GM21528 (cell line): ENCODE data around the gene PLXNA2.

Experiments used
- ATAC-seq: cut with Tn5 transposase; IDR thresholded peaks from one replicate; pipeline ENCODE4 v1.9.1; 2021; ENCODE audit warnings: mild to moderate bottlenecking, moderate library complexity; ENCODE audit not compliant: unreplicated experiment, low FRiP score

The PLXNA2 gene

DNA sequence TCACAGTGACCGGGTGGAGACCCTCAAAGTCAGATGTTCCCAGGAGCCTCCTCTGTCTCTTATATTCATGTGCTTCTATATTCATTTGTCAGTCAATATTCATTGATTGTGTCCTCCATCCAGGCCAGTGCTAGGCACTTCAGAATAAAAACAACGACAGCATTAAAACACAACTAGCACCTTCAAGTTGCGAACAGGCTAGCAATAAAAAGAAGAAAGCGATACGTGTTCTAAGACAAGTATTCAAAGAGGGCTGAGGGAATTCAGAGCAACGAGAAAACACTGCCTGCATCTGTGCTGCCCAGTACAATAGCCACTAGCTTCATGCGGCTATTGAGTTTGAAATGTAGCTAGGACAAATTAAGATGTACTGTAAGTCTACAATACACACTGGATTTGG is 138.0 kb downstream of the PLXNA2 start:
- no peak for ATAC-seq

DNA sequence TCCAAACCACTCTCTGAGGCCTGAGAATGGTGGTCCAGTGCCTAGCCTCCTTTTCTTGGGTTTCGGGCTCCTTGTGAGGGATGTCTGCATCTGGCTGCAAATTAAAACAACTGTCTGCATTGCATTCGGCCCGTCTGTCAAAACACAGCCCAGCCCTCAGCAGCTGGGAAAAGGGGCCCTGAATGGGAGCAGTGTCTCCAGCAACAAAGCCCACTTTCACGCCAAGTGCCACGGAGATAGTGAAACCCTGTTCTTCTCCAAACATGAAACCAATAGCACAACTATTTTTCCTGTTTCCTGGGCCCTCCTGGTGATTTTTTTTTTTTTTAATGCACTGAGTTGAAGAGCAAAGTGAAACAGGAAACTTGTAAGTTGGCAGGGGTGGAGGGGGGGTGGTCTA is 138.4 kb downstream of the PLXNA2 start:
- no peak for ATAC-seq

DNA sequence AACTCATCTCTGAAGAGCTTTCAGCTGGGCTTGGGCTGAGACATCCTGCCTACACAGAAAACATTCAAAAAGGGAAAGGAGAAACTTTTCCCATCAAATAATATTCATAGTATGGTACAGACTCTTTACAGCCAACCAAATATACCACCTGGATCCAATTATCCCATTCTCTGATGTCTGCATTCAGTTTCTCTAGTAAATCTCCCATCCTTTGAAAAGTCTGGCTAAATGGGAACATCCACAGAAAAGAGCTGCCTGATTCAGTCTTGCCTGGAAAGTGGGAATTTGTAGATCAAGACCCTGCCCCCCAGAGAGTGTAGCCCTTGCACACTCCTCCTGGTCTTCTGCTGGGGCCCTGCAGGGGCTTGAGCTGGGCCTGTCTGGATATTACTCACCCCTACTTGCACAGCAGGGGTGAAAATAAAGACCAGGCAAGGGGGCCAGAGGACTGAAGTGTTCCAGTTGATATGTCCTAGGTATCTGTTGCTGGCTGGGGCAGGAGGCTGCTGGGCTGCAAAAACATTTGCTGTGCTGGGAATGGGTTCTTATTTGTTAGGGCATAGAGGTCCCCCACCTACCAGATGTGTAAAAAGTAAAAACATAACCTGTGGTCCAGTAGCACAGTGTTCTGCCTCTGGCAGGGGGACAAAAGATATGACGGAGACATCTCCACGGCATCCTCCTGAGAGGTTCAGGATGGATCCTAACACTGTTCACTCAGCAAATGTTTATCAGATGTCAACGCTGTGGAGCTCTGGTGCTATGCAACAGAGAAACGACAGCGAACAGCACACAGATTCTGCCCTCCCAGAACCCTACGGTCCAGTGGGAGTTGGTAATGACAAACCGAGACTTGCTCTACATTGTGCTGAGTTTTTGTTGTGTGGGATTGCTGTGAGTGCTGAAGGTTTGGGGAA is 140.3 kb downstream of the PLXNA2 start:
- ATAC-seq = no peak

DNA sequence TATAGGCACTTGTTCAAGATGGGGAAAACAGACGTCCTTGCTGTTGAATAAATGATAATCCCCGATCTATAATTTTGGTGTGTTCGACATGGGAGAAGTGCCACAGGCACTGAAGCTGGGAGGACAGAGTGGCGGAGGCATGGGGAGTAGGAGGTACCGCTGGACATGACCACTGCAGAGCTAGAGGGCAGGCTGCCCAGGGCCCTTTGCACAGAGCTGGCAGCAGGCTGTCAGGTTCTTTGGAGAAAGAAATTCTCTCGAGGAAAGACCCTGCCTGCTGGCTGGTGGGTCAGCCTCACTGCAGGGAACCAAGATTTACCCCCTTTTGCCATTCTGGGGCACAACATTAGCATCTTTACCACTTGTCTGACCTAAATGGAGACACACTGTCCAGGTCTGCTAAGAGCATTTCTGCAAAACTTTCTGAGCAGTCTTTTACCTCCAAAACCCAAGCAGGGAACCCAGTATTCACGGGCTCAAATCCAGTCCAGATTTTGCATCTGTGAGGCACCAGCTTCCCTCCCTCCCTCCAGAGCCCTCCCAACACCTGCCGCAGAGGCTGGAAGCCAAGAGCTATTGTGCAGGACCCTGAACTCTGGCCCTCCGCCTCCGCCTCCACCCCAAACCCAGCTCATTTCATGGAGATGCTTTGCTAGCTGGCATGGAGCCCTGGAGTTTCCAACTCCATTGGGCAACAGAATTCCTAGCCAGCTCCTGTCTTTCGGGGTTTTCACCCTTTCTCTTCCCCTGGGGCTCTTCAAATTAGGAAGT is 142.3 kb downstream of the PLXNA2 start:
- no peak for ATAC-seq

DNA sequence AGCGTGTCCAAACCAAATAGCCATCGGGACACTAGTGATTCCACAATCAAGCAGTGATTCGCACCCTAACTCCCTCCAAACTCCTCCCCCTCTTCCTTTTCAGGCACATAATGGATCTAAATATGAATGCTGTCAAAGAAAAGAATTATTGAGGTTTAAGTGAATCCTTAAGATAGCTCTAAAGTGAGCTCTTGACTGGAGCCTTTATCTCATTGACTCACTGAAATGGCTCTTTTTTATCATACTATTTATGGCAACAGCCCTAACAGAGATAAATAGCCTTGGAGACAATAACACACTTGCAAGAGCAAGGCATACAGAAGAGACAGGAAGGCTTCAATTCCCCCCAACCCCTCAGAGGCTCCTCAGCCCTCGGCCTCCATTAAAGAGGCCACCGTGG is 143.3 kb downstream of the PLXNA2 start:
- no peak for ATAC-seq

DNA sequence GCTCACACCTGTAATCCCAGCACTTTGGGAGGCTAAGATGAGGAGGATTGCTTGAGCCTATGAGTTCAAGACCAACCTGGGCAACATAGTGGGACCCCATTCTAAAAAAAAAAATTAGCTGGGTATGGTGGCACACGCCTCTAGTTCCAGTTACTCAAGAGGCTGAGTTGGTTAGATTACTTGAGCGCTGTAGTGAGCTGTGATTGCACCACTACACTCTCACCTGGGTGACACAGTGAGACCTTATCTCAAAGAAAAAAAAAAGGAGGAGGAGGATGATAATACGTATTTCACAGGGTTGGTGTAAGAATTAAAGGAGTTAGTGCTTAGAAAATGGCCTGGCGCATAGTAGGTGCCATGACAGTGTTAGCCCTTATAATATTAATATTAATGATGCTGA is 144.1 kb downstream of the PLXNA2 start:
- ATAC-seq = no peak

DNA sequence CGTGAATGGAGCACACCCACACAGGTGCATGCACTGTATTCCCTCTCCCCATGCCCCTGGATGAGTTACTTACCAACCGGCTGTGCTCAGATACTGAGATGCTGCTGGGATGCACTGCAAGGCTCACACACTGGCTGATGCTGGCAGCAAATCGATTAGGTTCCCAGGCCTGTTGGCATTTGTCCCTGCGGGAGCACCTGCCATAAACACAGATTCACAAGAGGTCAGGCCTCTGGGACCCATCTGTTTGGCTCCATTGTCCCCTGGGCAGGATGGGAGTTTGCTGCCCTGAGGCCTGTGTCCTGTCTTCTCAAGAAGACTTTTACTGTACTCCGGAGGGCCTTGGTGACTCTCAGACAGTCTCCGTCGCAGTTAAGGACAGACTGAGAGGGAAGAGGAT is 145.4 kb downstream of the PLXNA2 start:
- no peak for ATAC-seq

DNA sequence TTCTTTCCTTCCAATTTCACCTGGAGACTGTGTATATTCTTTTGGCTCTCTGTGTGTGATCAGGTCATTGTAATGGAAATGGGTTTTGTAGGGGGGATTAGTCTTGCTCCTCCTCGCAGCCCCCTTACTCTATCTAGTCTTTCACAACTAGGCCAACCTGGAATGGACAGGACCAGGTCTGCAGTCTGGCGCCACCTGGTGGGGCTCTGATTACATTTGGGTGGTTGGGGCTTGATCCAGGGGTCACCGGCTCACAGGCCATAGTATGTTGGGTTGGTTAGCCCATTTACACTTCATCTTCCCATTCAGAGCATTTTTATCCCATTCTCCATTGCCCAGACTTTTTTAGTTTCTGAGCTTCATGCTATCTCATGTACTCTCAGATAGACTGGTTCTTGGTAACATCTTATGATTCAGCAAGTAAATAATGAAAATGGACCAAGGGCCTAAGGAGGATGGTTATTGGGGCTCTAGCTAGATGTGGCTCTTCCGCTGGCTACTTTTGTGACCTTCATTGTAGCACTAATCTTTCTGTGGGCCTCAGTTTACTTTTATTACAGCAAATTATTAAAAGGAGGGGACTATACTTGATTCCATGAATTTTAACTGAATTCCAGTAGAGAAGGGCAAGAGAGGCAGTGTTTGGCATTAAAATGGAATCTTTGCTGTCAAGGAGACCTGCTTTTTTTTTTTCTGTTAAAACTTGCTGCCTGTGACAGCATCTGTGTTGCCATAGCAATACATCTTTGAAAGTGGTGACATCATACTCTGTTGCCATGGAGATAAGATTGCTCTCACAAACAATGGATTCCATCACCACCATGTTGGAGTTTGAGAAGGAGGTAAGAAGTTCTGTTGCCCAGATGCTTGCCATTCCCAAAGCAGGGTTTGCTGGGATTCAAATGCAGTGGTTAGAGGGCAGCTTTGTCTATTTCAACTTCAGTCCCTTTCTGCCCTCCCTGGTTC is 150.1 kb downstream of the PLXNA2 start:
- no peak for ATAC-seq

DNA sequence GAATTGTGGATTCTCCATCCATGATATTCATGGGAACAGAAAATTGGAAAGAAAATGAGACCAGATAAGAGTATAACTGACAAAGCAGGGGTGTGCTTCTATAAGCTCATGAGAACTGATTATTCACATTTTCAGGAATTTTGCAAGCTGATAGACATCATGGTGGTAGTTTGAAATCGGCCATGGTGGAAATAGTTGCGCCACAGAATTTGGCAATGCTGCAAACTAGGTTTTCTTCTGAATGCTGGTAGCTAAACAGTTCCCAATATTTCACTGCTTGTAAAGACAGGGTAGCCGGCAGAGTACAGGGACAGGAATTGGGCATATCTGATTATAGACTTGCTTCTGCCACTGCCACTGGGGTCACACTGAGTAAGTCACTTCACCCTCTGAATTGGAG is 151.1 kb downstream of the PLXNA2 start:
- no peak for ATAC-seq

DNA sequence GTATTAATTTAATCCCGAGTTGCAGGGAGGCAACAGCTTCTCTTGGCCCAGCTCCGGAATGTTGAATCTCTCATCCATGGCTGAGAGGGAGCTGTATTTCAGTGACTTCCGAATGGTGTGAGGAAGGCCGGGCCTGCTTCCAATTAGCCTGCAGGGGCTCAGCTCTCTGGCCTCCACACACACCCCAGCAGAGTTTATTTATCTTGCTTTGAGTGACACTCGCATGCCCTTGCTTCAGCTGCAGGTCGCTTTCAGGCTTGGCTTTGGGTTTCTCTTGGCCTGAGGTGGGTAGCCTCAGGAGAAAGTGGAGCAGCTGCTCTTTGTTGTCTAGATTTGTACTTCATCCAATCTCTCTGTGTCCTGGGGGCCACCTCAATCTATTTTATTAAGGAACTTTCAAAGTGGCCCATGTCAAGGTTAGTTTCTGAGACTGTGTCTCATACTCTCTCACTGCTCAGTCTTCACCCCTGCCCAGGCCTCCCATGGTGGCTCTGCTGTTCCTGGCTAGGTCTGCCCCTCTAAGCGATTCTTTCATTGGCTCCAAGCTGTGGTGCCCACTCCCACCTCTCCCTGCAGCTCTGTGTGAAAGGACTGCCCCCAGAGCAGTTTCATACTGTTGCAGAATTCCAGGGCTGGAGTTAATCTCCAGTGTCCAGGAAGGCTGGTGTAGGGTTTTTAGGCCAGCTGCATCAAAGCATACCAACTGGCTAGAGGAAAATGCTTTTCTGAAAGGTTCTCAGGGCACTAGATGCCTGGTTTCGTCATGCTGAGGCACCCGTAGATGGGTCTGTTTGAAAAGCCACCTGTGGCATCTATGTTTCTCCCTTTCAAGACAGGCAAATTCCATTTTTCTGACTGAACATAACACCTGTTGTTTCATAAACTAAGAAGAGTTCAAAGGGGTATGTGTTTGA is 153.5 kb downstream of the PLXNA2 start:
- ATAC-seq = no peak

DNA sequence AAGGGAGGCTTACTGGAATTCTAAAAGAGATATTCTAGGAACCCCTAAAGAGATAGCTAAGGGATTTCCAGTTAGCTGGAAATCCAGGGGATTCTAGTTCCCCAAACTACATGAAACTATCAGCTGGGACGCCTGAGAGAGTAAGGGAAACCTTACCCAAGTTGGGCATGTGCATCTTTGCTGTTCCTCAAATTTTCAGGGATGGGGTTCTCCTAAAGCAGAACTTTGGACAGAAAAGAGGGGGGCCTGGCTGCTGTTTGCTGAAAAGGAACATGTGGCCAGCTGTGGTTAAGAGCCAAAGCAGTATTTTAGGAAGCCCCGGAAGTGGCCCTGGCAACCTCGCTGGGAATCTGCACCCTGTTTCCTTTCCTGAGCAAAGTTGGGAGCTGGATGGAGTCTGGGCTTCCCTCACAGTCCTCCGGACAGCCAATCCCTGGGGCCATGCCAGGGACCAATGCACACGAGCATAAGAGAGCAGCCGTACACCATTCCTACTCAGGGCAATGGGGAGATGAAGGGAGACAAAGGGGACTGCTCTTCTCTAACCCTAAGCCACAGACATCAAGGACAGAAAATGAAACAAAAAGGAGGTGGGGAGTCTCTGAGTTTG is 154.3 kb downstream of the PLXNA2 start:
- no peak for ATAC-seq

DNA sequence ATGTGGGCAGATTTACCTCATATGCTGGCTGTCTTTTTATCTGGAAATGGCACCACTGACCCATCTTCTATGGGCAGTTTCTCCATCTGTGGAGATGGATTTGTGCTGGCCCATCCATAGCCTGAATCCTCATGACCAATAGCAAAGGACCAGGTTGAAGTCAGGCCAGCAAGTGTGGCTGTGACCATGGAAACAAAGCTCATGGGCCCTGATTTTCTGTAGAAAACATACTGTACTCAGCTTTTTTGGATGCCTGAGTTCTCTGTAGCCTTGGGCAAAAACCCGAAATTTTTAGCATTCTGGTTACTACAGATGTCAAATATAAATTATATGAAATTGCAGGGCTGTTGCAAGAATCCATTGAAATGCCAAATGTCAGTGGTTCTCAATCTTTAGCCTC is 155.0 kb downstream of the PLXNA2 start:
- no peak for ATAC-seq

DNA sequence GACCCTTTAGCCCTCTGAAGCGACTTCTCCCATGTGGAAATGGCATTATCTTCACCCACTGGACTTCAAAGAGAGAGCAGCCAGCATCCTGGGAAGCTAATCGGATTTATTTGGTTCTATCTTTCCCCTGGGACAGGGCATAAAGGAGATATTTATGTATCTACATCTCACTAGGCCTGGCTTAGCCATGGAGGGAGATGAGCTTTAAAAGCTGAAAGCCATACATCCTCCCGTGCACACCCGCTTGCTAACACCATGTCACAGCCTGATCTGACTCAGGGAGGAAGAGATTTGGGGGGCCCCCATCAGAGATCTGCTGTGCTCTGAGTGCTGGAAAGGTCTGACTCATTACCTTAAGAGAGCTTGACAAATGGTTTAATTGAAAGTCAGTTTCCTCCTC is 155.9 kb downstream of the PLXNA2 start:
- ATAC-seq = no peak

DNA sequence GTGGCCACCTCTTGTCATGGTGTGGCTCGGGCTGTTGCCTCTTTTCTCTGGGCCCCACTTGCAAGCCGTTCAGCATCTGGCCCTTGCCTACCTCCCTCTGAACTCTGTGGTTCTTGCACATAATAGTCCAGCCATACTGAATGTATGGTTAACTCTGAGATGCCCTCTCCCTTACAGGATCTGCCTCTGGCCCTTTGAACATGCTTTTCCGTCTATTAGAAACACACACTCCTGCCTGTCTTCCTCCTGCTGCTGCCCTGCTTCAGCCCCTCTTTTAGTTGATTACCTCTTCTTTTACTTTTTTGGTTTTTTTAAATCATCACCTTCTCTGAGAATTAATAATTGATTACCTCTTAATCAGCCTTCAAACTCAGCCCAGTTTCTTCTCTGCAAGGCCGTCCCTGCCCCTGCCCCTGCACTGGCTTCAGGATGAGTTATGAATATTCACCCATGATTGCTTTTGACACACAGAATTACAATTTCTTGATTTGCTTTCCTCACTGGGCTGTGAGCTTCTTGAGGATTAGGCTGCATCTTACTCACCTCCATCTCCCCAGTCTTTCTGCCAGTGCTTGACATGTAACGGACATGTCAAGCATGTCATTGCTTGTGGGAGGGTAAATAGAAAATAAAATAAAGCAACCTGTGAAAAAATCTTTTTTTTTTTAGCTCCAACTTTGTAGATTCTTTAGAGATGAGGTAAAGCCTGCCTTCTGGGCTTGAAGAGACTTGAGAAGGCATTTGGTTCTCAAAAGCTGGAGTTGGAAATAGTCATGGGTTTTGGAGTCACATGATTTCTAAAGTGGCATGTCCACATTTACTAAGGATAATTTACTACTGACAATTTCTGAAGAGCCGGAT is 158.3 kb downstream of the PLXNA2 start:
- no peak for ATAC-seq

DNA sequence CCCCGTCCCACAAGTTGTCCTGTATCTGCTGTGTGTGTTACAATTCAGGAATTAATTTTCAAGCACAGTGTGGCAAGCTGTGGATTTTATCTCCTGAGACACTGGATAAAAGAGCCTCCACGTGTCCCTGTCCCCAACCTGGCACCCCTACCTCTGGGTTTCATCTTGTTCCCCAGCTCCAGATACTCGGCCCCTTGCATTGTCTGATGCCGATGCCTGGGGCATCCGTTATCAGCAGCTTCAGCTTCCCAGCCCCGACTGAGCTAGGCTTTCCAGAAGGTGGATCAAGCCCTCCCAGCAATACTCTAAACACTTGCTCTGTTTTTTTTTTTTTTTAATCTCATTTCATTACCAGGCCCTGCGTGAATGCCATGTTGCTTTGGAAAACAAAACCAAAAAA is 159.4 kb downstream of the PLXNA2 start:
- no peak for ATAC-seq

DNA sequence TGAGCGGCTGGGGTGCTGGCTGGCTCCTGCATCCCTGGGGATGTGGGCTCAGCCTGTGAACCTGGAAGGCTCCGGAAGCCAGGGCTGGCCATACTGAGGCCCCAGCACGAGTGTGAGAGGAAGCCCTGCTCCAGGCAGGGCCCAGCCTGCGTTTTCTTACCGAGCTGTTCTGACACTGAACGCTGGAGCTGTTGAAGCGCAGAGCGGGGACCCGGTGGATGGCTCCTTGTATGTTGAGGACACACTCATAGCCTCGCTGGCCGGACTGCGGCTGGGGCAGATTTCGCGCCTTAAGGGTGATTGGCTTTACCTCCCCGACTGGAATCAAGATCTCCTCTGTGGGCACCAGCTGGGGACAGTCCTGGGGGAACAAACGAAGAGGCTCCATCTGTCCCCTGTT is 160.0 kb downstream of the PLXNA2 start:
- ATAC-seq = no peak

DNA sequence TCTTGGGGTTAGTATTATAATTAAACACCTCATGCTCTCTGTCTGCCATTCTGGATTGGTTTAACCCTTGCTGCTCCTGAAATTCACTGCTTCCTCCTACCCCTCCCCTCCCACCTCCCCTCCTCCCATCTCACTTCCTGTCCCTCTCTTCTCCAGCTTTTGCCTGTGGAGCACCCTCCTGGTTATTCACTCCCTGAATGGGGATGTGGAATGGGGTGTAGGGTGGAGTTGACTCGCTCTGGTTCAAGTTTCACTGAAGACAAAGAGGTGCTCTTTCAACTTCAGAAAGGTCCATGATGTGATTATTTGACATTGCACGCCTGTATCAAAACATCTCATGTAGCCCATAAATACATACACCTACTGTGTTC is 160.5 kb downstream of the PLXNA2 start:
- ATAC-seq = no peak

DNA sequence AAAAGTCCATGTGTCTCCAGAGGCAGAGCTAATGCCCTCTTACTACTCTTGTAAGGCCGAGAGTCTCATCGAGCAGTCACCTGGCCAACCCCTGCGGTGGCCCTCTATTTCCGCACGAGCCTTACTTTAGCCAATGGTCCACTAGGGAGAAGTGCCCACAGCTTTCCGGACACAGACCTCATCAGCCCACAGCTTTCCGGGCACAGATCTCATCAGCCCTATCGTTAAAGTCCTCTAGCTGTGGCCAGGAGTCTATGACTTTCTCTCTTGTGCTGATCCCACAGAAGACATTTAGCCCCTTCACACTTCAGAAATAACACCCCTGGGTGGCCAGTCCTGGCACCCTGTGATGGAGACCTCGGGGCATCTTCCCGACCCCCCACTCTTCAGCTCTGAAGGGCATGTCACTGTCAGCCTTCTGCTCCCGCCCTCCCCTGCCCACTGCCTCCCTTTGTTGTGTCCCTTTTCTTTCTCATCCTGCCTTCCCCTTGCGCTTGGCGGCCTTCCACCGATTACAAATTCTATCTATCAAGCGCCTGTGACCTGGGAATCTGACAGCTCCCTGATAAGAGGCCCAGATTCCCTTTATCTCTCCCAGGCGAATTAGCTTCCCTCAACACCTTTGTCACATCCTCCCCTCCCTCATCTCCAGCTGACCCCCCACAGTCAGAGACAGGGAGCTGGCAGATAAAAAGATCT is 161.0 kb downstream of the PLXNA2 start:
- no peak for ATAC-seq
